Measurements from ENCODE around the gene ARID3B. TPM values are rescaled to one million over a fixed set of nuclear protein-coding genes. Genes with fewer than 3 reads are reported as not detected.

The ARID3B gene
- polyA plus RNA-seq, 2 of the 4 experiments (the other 2 are of a cell fraction), result 2.3 TPM

DNA sequence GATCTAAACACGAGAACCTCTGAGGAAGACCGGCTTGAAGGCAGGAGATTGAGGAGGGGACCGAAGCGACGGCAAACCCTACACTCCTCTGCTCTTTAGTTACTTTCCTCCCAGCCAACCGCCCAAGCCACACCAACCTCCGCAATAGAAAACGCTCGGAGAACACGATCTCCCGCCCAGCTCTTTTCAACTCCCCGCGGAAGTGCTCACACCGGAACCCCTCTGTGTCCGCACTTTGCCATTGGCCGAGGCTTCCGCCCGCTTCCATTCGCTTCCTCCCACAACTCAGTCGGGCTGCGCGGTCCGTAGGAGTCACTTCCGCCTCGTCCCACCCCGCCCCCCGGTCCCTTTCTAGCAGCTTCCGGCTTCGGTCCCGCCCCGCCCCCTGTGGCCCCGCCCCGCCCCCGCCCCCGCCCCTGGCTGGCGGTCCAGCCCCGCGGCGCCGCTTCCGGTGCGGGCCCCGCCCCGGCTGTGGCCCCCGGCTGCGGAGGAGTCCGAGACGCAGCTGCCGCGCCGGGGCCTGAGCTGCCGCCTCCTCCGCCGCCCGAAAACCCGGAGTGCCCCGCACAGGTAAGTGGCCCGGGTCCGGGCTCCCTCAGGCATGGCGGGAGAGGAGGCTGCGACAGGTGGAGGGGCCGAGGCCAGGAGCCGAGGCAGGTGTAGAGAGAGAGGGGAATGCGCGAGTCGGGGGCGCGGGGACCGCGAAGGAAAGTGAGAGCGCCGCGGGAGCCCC lies at the start of gene ARID3B (continued):
- TF ChIP-seq SREBF2 (IDR thresholded peaks at IDR 0.05), result no peak
- TF ChIP-seq MYC (IDR thresholded peaks at IDR 0.05; ENCODE audit: borderline replicate concordance, low read length), result no peak
- no peak for TF ChIP-seq HDAC2 (IDR thresholded peaks at IDR 0.05)
- TF ChIP-seq BHLHE40 (IDR thresholded peaks at IDR 0.05; ENCODE audit: low read depth, low read length), result no peak
- TF ChIP-seq CBX2 (IDR thresholded peaks at IDR 0.05; ENCODE audit: borderline replicate concordance, low read depth), result no peak
- TF ChIP-seq, protein P1, sequence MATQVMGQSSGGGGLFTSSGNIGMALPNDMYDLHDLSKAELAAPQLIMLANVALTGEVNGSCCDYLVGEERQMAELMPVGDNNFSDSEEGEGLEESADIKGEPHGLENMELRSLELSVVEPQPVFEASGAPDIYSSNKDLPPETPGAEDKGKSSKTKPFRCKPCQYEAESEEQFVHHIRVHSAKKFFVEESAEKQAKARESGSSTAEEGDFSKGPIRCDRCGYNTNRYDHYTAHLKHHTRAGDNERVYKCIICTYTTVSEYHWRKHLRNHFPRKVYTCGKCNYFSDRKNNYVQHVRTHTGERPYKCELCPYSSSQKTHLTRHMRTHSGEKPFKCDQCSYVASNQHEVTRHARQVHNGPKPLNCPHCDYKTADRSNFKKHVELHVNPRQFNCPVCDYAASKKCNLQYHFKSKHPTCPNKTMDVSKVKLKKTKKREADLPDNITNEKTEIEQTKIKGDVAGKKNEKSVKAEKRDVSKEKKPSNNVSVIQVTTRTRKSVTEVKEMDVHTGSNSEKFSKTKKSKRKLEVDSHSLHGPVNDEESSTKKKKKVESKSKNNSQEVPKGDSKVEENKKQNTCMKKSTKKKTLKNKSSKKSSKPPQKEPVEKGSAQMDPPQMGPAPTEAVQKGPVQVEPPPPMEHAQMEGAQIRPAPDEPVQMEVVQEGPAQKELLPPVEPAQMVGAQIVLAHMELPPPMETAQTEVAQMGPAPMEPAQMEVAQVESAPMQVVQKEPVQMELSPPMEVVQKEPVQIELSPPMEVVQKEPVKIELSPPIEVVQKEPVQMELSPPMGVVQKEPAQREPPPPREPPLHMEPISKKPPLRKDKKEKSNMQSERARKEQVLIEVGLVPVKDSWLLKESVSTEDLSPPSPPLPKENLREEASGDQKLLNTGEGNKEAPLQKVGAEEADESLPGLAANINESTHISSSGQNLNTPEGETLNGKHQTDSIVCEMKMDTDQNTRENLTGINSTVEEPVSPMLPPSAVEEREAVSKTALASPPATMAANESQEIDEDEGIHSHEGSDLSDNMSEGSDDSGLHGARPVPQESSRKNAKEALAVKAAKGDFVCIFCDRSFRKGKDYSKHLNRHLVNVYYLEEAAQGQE (IDR thresholded peaks at IDR 0.05), result no peak
- TF ChIP-seq RFX5 (IDR thresholded peaks at IDR 0.05), result no peak
- no peak for TF ChIP-seq RAD21 (conservative IDR thresholded peaks at IDR 0.05 in 1 of 2, IDR thresholded peaks at IDR 0.05 in 1 of 2)
- TF ChIP-seq RARB (CRISPR knock-in tag; IDR thresholded peaks at IDR 0.05), result no peak
- TF ChIP-seq MAFK (IDR thresholded peaks at IDR 0.05; ENCODE audit: partially characterized antibody), result no peak
- TF ChIP-seq MAZ (IDR thresholded peaks at IDR 0.05; ENCODE audit: borderline replicate concordance, low read depth, low read length), result no peak
- TF ChIP-seq, protein P2, sequence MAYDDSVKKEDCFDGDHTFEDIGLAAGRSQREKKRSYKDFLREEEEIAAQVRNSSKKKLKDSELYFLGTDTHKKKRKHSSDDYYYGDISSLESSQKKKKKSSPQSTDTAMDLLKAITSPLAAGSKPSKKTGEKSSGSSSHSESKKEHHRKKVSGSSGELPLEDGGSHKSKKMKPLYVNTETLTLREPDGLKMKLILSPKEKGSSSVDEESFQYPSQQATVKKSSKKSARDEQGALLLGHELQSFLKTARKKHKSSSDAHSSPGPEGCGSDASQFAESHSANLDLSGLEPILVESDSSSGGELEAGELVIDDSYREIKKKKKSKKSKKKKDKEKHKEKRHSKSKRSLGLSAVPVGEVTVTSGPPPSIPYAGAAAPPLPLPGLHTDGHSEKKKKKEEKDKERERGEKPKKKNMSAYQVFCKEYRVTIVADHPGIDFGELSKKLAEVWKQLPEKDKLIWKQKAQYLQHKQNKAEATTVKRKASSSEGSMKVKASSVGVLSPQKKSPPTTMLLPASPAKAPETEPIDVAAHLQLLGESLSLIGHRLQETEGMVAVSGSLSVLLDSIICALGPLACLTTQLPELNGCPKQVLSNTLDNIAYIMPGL (CRISPR knock-in tag; IDR thresholded peaks at IDR 0.05; ENCODE audit: borderline replicate concordance), result no peak
- no peak for TF ChIP-seq HEYL (CRISPR knock-in tag; IDR thresholded peaks at IDR 0.05)
- TF ChIP-seq SMC3 (IDR thresholded peaks at IDR 0.05), result no peak
- no peak for TF ChIP-seq GATA3 (IDR thresholded peaks at IDR 0.05; ENCODE audit: borderline replicate concordance)
- TF ChIP-seq NPAS2 (CRISPR knock-in tag; IDR thresholded peaks at IDR 0.05; ENCODE audit: borderline replicate concordance), result no peak
- TF ChIP-seq POLR2AphosphoS2 (conservative IDR thresholded peaks at IDR 0.05; ENCODE audit: low read length), result no peak

DNA sequence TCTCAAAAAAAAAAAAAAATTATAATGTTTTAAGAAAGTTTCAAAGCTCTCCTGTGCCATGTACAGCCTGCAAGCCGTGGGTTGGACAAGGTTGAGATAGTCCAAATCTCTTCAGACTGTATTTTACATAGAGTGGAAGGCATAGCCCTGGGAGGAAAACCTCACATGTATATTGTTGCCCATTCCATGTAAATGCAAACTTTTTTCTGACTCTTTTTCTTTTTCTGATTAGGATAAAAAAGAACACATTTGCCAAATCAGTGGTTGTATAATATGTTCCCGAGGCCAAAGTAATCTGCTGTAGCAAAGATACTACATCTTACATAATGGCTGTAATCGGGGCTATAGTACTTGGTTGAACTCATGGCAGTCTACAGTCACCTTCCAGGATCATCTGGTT lies 44.4 kb upstream of the ARID3B start:
- Histone ChIP-seq H3K4me1 (no peaks in the 10 kb centered on the region), H3K27ac (no peak overlapping the region), H3K9me3 (no peaks in the 10 kb centered on the region), H3K4me3 (no peak overlapping the region), H3K4me2 (no peak overlapping the region)
- no peak for ATAC-seq
- DNase-seq (ENCODE audit: low read depth in 1 of 2, low spot score in 1 of 2), result no peak
- no peak for TF ChIP-seq HEYL (CRISPR knock-in tag; IDR thresholded peaks at IDR 0.05)
- TF ChIP-seq RAD21 (conservative IDR thresholded peaks at IDR 0.05 in 1 of 2, IDR thresholded peaks at IDR 0.05 in 1 of 2), result no peak
- FAIRE-seq, result no peak
- WGBS (ENCODE audit: missing lambda C conversion rate), result 60% methylated on average over 3 of the region's 3 CpGs
- POLR2A ChIA-PET, result no interaction called here
- CTCF ChIA-PET, result interaction anchor here (1.1 to 1.3 kb wide), 2 partner anchors 18 to 135 kb away, joined by 3 read pairs; no protein-coding TSS in a partner anchor

DNA sequence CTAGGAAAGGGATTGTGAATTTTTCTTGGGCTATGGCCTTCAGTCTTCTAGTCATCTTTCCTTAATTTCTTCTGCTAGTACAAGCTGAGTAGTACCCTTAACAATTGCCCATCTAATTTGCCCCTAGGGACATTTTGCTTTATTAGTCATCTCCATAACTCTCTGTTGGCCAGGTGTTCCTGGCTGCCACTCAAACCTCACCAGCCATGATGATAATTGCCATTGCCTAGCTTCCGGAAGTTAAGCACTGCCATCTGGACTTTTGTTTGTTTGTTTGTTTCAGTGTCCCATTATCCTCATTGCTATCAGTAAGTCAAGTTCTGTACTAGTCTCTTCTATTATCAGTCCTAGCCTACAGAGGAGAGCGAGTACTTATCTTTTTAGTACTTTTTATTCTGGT lies 43.4 kb upstream of the ARID3B start:
- TF ChIP-seq, protein P3, sequence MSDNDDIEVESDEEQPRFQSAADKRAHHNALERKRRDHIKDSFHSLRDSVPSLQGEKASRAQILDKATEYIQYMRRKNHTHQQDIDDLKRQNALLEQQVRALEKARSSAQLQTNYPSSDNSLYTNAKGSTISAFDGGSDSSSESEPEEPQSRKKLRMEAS (IDR thresholded peaks at IDR 0.05), result no peak
- TF ChIP-seq TP53 (CRISPR knock-in tag; IDR thresholded peaks at IDR 0.05), result no peak
- TF ChIP-seq HOXB13 (CRISPR knock-in tag; IDR thresholded peaks at IDR 0.05; ENCODE audit: low read depth), result no peak
- no peak for TF ChIP-seq CHD2 (IDR thresholded peaks at IDR 0.05; ENCODE audit: low read length, partially characterized antibody)
- TF ChIP-seq ZC3H11A (IDR thresholded peaks at IDR 0.05), result no peak
- no peak for ATAC-seq
- H3K4me2 ChIP-seq, result no peak overlapping the region
- POLR2A ChIA-PET, result no interaction called here
- no peaks in the 10 kb centered on the region for H3K9me3 ChIP-seq
- FAIRE-seq, result no peak
- no peaks in the 10 kb centered on the region for H3K4me1 ChIP-seq
- 91% methylated on average over 2 of the region's 2 CpGs for WGBS (ENCODE audit: missing lambda C conversion rate)
- no peak for DNase-seq (ENCODE audit: low read depth in 1 of 2, low spot score in 1 of 2)
- CTCF ChIA-PET, result no interaction called here
- no peak overlapping the region for H3K4me3 ChIP-seq
- no peak overlapping the region for H3K27ac ChIP-seq

Measured in A549 (cell line).